Measurements from ENCODE around the gene TSPAN5. TPM values are rescaled to one million over a fixed set of nuclear protein-coding genes. Genes with fewer than 3 reads are reported as not detected.
A peak's percentile ranks its signal among the peaks of the same experiment; 100 is the strongest.

The TSPAN5 gene
- total and polyA plus RNA-seq, 9 of the 15 experiments (the other 6 are each of a cell fraction or from before 2014, with no cell fraction given) = 0.58 to 6.6 (median 0.73) TPM

DNA sequence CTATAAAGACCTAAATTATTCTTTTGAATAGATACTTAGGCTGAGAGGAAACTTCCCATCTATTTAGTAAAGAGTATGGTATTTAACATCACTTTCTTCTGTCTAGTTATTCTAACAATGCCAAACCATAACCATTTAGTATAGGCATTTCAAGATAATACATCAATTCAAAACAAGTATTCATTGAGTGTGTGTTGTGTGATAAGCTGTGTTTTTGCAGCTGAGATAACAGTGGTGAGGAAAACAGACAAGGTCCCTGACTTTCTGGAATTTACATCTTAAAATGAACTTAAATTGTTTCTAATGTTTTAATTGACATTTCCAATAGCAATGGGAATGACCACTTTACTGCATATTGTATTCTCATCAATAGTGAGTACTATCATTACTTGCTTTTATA is 22.4 kb upstream of the TSPAN5 start (continued):
- TF ChIP-seq ZNF512 (tag; IDR thresholded peaks at IDR 0.05) = no peak
- TF ChIP-seq, protein P1, sequence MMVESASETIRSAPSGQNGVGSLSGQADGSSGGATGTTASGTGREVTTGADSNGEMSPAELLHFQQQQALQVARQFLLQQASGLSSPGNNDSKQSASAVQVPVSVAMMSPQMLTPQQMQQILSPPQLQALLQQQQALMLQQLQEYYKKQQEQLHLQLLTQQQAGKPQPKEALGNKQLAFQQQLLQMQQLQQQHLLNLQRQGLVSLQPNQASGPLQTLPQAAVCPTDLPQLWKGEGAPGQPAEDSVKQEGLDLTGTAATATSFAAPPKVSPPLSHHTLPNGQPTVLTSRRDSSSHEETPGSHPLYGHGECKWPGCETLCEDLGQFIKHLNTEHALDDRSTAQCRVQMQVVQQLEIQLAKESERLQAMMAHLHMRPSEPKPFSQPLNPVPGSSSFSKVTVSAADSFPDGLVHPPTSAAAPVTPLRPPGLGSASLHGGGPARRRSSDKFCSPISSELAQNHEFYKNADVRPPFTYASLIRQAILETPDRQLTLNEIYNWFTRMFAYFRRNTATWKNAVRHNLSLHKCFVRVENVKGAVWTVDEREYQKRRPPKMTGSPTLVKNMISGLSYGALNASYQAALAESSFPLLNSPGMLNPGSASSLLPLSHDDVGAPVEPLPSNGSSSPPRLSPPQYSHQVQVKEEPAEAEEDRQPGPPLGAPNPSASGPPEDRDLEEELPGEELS (CRISPR knock-in tag; IDR thresholded peaks at IDR 0.05; ENCODE audit: borderline replicate concordance) = no peak
- no peak for TF ChIP-seq CHD7 (IDR thresholded peaks at IDR 0.05; ENCODE audit: low read depth, low read length)
- TF ChIP-seq TAL1 (IDR thresholded peaks at IDR 0.05) = 0 out of 2 replicates have a peak, but pooled peaks have one; percentile 30
- TF ChIP-seq HNRNPUL1 (IDR thresholded peaks at IDR 0.05; ENCODE audit: low read length) = no peak
- peak; percentile 50; the same call in 1 of the 2 replicates for TF ChIP-seq TEAD4 (IDR thresholded peaks at IDR 0.05; ENCODE audit: low read length)
- TF ChIP-seq TEAD4 (CRISPR knock-in tag; IDR thresholded peaks at IDR 0.05; ENCODE audit: borderline replicate concordance) = no peak
- TF ChIP-seq IRF2 (CRISPR knock-in tag; IDR thresholded peaks at IDR 0.05) = no peak
- TF ChIP-seq, protein P2, sequence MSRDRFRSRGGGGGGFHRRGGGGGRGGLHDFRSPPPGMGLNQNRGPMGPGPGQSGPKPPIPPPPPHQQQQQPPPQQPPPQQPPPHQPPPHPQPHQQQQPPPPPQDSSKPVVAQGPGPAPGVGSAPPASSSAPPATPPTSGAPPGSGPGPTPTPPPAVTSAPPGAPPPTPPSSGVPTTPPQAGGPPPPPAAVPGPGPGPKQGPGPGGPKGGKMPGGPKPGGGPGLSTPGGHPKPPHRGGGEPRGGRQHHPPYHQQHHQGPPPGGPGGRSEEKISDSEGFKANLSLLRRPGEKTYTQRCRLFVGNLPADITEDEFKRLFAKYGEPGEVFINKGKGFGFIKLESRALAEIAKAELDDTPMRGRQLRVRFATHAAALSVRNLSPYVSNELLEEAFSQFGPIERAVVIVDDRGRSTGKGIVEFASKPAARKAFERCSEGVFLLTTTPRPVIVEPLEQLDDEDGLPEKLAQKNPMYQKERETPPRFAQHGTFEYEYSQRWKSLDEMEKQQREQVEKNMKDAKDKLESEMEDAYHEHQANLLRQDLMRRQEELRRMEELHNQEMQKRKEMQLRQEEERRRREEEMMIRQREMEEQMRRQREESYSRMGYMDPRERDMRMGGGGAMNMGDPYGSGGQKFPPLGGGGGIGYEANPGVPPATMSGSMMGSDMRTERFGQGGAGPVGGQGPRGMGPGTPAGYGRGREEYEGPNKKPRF (IDR thresholded peaks at IDR 0.05; ENCODE audit: low read depth, low read length) = no peak
- no peak for TF ChIP-seq NR3C1 (CRISPR knock-in tag; IDR thresholded peaks at IDR 0.05)
- no peak for TF ChIP-seq CTBP1 (IDR thresholded peaks at IDR 0.05; ENCODE audit: borderline replicate concordance)
- TF ChIP-seq GATAD2A (IDR thresholded peaks at IDR 0.05) = no peak

Data from K562 (cell line).